CD14-positive monocyte (primary cell): ENCODE data around the gene LSG1. TPM values are rescaled to one million over a fixed set of nuclear protein-coding genes. Genes with fewer than 3 reads are reported as not detected.

Experiments
- DNase-seq, 3 donors: peaks; one replicate each; pipeline ENCODE4 v3.0.0-alpha.2; 2011 to 2022
- H2AFZ ChIP-seq: 2 replicates; pipeline ENCODE4 v1.6.0; 2012; ENCODE audit warnings: mild to moderate bottlenecking, low read depth, low read length, inconsistent platforms; ENCODE audit not compliant: insufficient read depth, poor library complexity, severe bottlenecking
- H3K27ac ChIP-seq, 2 donors: 1 replicate in 1 of 2; 2 replicates in 1 of 2; pipeline ENCODE4 v1.5.1; 2012 to 2013; ENCODE audit warnings: low read length in 2 of 2, control low read depth in 1 of 2, inconsistent platforms in 1 of 2, low read depth in 1 of 2, mild to moderate bottlenecking in 1 of 2
- H3K27me3 ChIP-seq, 2 donors: one replicate each; pipeline versions ENCODE4 v1.6.0 to v1.6.1; 2011 to 2013; ENCODE audit warnings: low read length in 2 of 2; ENCODE audit not compliant: control insufficient read depth in 2 of 2, insufficient read depth in 2 of 2
- H3K36me3 ChIP-seq, 2 donors: replicated peaks in 1 of 2; 1 replicate in 1 of 2; 2 replicates in 1 of 2; pipeline versions ENCODE4 v1.5.1 to v1.6.1; 2012 to 2013; ENCODE audit warnings: low read length in 2 of 2, control low read depth in 1 of 2, inconsistent platforms in 1 of 2, mild to moderate bottlenecking in 1 of 2; ENCODE audit not compliant: insufficient read depth in 2 of 2, control insufficient read depth in 1 of 2
- H3K4me1 ChIP-seq, 2 donors: 1 replicate in 1 of 2; 2 replicates in 1 of 2; pipeline versions ENCODE4 v1.5.1 to v1.6.1; 2012 to 2013; ENCODE audit warnings: low read length in 2 of 2, control low read depth in 1 of 2, inconsistent platforms in 1 of 2, mild to moderate bottlenecking in 1 of 2, moderate library complexity in 1 of 2; ENCODE audit not compliant: insufficient read depth in 2 of 2, control insufficient read depth in 1 of 2
- H3K4me2 ChIP-seq: replicated peaks from 2 replicates; pipeline ENCODE3; 2012; ENCODE audit warnings: low read length, moderate library complexity, mild to moderate bottlenecking; ENCODE audit not compliant: poor library complexity, severe bottlenecking; ENCODE audit errors: extremely low read depth
- H3K4me3 ChIP-seq, 3 experiments: fragments of 200-600 bp in 1 of 3; sonication (generic) in 1 of 3; replicated peaks in 1 of 3; 1 replicate in 2 of 3; 2 replicates in 1 of 3; pipeline ENCODE4 v1.5.1; 2011 to 2013; ENCODE audit warnings: low read length in 3 of 3, mild to moderate bottlenecking in 3 of 3, control low read depth in 2 of 3, low read depth in 2 of 3, inconsistent platforms in 1 of 3, moderate library complexity in 1 of 3
- H3K79me2 ChIP-seq: 2 replicates; pipeline ENCODE4 v1.6.0; 2012; ENCODE audit warnings: mild to moderate bottlenecking, control low read depth, inconsistent platforms, low read length, moderate library complexity; ENCODE audit not compliant: insufficient read depth
- H3K9ac ChIP-seq: 2 replicates; pipeline ENCODE4 v1.6.0; 2017; ENCODE audit warnings: low read length, mild to moderate bottlenecking; ENCODE audit not compliant: insufficient read depth, poor library complexity, severe bottlenecking
- H3K9me3 ChIP-seq, 2 donors: replicated peaks in 1 of 2; 1 replicate in 1 of 2; 2 replicates in 1 of 2; pipeline versions ENCODE4 v1.5.1 to v1.6.1; 2012 to 2013; ENCODE audit warnings: low read length in 2 of 2, control low read depth in 1 of 2; ENCODE audit not compliant: control insufficient read depth in 1 of 2, insufficient read depth in 1 of 2
- H4K20me1 ChIP-seq: 2 replicates; pipeline ENCODE4 v1.6.0; 2012; ENCODE audit warnings: mild to moderate bottlenecking, low read length, control low read depth, moderate library complexity; ENCODE audit not compliant: insufficient read depth
- H3K27ac Mint-ChIP-seq, 7 donors: one replicate each; pipeline ENCODE4 v1.8.0; 2020; ENCODE audit warnings: mild to moderate bottlenecking in 7 of 7, mixed read lengths in 7 of 7, moderate library complexity in 6 of 7, inconsistent platforms in 2 of 7
- H3K27me3 Mint-ChIP-seq, 3 donors: one replicate each; pipeline ENCODE4 v1.8.0; 2021 to 2022; ENCODE audit warnings: low read depth in 3 of 3, mild to moderate bottlenecking in 3 of 3, mixed read lengths in 3 of 3, moderate library complexity in 3 of 3, inconsistent platforms in 1 of 3
- H3K36me3 Mint-ChIP-seq, 2 donors: one replicate each; pipeline ENCODE4 v1.8.0; 2020; ENCODE audit warnings: mixed read lengths in 2 of 2, inconsistent platforms in 1 of 2, mild to moderate bottlenecking in 1 of 2
- H3K4me1 Mint-ChIP-seq: one replicate; pipeline ENCODE4 v1.8.0; 2020; ENCODE audit warnings: mild to moderate bottlenecking, mixed read lengths
- H3K4me3 Mint-ChIP-seq, 2 donors: one replicate each; pipeline ENCODE4 v1.8.0; 2020; ENCODE audit warnings: mild to moderate bottlenecking in 2 of 2, mixed read lengths in 2 of 2, moderate library complexity in 1 of 2
- H3K9me3 Mint-ChIP-seq, 7 donors: one replicate each; pipeline ENCODE4 v1.8.0; 2020 to 2022; ENCODE audit warnings: mixed read lengths in 7 of 7, mild to moderate bottlenecking in 6 of 7, moderate library complexity in 6 of 7, inconsistent platforms in 2 of 7
- WGBS: methylation state at CpG from one replicate; pipeline ENCODE4 v1.1.5; 2013; ENCODE audit warnings: missing lambda C conversion rate; ENCODE audit not compliant: insufficient coverage; 5-methylcytosine and 5-hydroxymethylcytosine counted together
- intact Hi-C, 2 donors: fragments of 100-400 bp; cut with micrococcal nuclease; formaldehyde crosslinking; loops; one replicate each; pipeline versions ENCODE4 v1.15.0 to v1.15.1; 2023
- polyA plus RNA-seq, 3 donors: library from polyadenylated mRNA; depleted of rRNA in 1 of 3; unstranded in 2 of 3; stranded (reverse) in 1 of 3; fragments of 300-500 nt in 2 of 3; fragments of >200 nt in 1 of 3; fragmentation: Illumina TruSeq in 2 of 3; gene quantifications; 1 replicate in 2 of 3; 2 replicates in 1 of 3; pipeline ENCODE4 v1.2.3, GENCODE V29; 2012 to 2021
- TF ChIP-seq, protein P1 (sequence below): fragments of 200-600 bp; IDR thresholded peaks from one replicate; pipeline ENCODE4 v1.8.0; 2022; ENCODE audit warnings: antibody characterized with exemption, mild to moderate bottlenecking

The LSG1 gene
- polyA plus RNA-seq, 3 donors, result 6.7 to 30.9 (median 9.9) TPM

DNA sequence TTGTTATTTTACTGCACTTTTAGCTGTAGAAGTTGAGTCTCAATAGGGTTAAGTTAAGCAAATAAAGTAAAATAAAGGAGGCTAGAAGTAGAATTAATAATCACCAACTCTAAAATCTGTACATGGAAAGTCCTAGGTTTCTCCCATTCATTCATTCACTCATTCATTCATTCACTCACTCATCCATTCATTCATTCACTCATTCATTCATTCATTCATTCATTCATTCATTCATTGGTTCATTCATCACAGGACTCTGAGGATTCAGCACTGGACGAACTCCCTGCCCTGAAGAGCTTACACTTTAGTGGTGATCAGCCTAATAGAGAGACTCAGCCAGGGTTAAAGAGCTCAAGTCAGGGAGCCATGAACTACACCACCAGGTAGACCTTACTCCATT, 4.5 kb upstream of the LSG1 start:
- Histone ChIP-seq H3K4me1 (peaks cover 5 to 10% of the 10 kb centered on the region in 2 donors), H3K79me2 (peaks cover 5% of the 10 kb centered on the region), H3K36me3 (no peaks in the 10 kb centered on the region), H3K9me3 (no peaks in the 10 kb centered on the region), H3K9ac (no peak overlapping the region), H3K4me2 (no peak overlapping the region), H3K27ac (no peak overlapping the region), H3K4me3 (no peak overlapping the region), H3K27me3 (no peaks in the 10 kb centered on the region), H2AFZ (no peak overlapping the region), H4K20me1 (peaks cover 3% of the 10 kb centered on the region)
- H3K27ac Mint-ChIP-seq, result no peak overlapping the region
- DNase-seq, result no peak
- peaks cover 8% of the 10 kb centered on the region for H3K4me1 Mint-ChIP-seq
- TF ChIP-seq, protein P1, sequence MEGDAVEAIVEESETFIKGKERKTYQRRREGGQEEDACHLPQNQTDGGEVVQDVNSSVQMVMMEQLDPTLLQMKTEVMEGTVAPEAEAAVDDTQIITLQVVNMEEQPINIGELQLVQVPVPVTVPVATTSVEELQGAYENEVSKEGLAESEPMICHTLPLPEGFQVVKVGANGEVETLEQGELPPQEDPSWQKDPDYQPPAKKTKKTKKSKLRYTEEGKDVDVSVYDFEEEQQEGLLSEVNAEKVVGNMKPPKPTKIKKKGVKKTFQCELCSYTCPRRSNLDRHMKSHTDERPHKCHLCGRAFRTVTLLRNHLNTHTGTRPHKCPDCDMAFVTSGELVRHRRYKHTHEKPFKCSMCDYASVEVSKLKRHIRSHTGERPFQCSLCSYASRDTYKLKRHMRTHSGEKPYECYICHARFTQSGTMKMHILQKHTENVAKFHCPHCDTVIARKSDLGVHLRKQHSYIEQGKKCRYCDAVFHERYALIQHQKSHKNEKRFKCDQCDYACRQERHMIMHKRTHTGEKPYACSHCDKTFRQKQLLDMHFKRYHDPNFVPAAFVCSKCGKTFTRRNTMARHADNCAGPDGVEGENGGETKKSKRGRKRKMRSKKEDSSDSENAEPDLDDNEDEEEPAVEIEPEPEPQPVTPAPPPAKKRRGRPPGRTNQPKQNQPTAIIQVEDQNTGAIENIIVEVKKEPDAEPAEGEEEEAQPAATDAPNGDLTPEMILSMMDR, result no peak
- WGBS, result 100% methylated on average over 1 of the region's 1 CpG
- H3K27me3 Mint-ChIP-seq, result peaks cover 4 to 10% (median 5%) of the 10 kb centered on the region in 3 donors
- intact Hi-C loops, result loop anchor here in 1 of 2 donors (10.0 kb wide), 1 partner anchor 848 kb away; no protein-coding TSS in a partner anchor
- no peaks in the 10 kb centered on the region for H3K36me3 Mint-ChIP-seq
- H3K9me3 Mint-ChIP-seq, result peaks cover 0 to 2% (median 0%) of the 10 kb centered on the region in 7 donors
- H3K4me3 Mint-ChIP-seq, result no peak overlapping the region

DNA sequence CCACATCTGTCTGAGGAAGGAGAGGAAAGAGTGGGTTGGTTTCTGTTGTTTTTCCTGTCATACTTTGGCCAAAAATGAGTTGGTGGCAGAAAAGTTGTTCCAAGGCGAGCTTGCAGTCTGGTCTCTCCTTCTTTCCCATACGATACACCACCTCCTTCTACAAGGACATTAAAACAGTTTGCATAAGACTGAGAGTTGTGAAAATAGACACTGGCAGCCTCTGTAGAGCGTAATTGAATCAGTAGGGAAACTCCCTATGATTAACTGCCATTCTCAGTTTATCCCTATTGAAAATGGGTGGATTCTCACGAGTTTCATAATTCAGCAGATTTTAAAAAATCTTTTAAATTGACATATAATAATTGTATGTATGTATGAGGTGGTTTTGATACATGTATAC, 3.7 kb upstream of the LSG1 start:
- no CpG with 5 or more reads among the region's 4 CpGs for WGBS
- no peaks in the 10 kb centered on the region for H3K27me3 ChIP-seq
- H3K27ac ChIP-seq, result no peak overlapping the region
- peaks cover 13% of the 10 kb centered on the region for H3K79me2 ChIP-seq
- H3K4me3 ChIP-seq, result no peak overlapping the region
- no peaks in the 10 kb centered on the region for H3K9me3 ChIP-seq
- no peak overlapping the region for H3K9ac ChIP-seq
- Mint-ChIP-seq H3K36me3 (no peaks in the 10 kb centered on the region), H3K4me3 (no peak overlapping the region), H3K4me1 (peaks cover 15% of the 10 kb centered on the region), H3K27ac (no peak overlapping the region), H3K27me3 (peaks cover 4 to 6% (median 5%) of the 10 kb centered on the region in 3 donors), H3K9me3 (peaks cover 0 to 2% (median 0%) of the 10 kb centered on the region in 7 donors)
- no peak for DNase-seq
- H4K20me1 ChIP-seq, result peaks cover 10% of the 10 kb centered on the region
- no peak overlapping the region for H2AFZ ChIP-seq
- H3K4me1 ChIP-seq, result peaks cover 13 to 18% of the 10 kb centered on the region in 2 donors
- H3K36me3 ChIP-seq, result no peaks in the 10 kb centered on the region
- no peak overlapping the region for H3K4me2 ChIP-seq
- TF ChIP-seq, protein P1, result no peak
- intact Hi-C loops, result loop anchor here in 1 of 2 donors (10.0 kb wide), 1 partner anchor 849 kb away; no protein-coding TSS in a partner anchor
